Measurements from ENCODE around the gene FATE1. TPM values are rescaled to one million over a fixed set of nuclear protein-coding genes. Genes with fewer than 3 reads are reported as not detected.

The FATE1 gene
- total and polyA plus RNA-seq, 2 donors (not counting 1 experiment from before 2014, with no cell fraction given) = not detected

DNA sequence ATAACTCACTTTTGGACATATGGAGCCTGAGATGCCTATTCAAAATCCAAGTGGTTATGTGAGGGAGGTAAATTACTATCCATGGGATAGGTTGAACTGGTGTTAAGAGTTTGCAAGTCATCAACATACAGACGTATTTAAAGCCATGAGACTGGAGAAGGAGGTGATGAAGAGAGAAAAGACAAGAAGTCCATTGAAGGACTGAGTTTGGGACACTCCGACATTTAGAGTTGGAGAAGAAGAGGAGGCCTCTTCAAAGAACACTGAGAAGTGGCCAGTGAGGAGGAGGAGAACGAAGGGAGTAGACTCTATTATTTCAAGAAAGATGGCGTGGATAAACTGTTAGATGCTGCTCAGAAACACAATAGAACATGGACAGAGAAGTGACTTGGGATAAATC lies 18.6 kb downstream of the FATE1 start, which contains the start of gene CNGA2:
TSS of gene CNGA2 (plus strand) at position 301 of the 400 bp plus-strand sequence. CDS start 3,738 bp downstream, outside the sequence.
- Histone ChIP-seq H3K9me3 (ENCODE audit: control insufficient read depth, insufficient read depth, low read depth, low read length) (no peaks in the 10 kb centered on the region), H3K9ac (ENCODE audit: insufficient read depth, low read length) (no peak within 1 kb of the TSS), H3K36me3 (ENCODE audit: control insufficient read depth, insufficient read depth, low read length) (no peaks in the 10 kb centered on the region), H3K4me1 (ENCODE audit: control insufficient read depth, extremely low read depth, insufficient read depth, low read length) (no peaks in the 10 kb centered on the region), H3K27me3 (ENCODE audit: control insufficient read depth, insufficient read depth, low read length) (no peaks in the 10 kb centered on the region), H3K27ac (ENCODE audit: insufficient read depth, low read length) (no peak within 1 kb of the TSS), H4K20me1 (ENCODE audit: control insufficient read depth, extremely low read depth, insufficient read depth, low read length) (no peaks in the 10 kb centered on the region), H2AFZ (ENCODE audit: low read length) (no peak within 1 kb of the TSS), H3K4me2 (ENCODE audit: extremely low read depth, insufficient read depth, low read length) (no peak within 1 kb of the TSS), H3K4me3 (replicated peaks in 1 of 4; ENCODE audit: control extremely low read depth in 1 of 4, insufficient read depth in 1 of 4, low read depth in 3 of 4, low read length in 4 of 4) (no peak within 1 kb of the TSS), H3K79me2 (ENCODE audit: control insufficient read depth, insufficient read depth, low read length) (no peaks in the 10 kb centered on the region)
- DNase-seq (ENCODE audit: low read depth in 2 of 2) = no peak
- no peak for TF ChIP-seq EZH2 (IDR thresholded peaks at IDR 0.05; ENCODE audit: low read length, missing control alignments)

DNA sequence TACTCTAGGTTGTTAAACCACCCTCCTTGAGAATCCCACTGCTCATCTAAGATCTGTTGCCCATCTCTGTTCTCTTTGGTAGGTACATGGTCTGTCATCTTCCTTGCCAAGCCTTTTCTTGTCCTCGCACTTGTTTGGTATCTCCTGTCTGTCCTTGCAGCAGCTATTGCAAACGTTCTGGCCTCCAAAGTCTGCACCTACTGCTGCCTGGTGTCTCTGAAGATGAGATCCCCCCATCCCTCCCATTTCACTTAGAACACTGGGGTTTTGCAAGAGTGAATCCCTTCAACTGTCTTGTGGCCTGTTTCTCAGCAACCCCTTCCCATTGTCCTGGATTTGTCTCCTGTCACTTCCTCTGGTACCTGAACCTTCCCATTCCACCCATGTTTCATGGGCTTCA lies 19.4 kb downstream of the FATE1 start:
- Histone ChIP-seq H3K79me2 (ENCODE audit: control insufficient read depth, insufficient read depth, low read length) (no peaks in the 10 kb centered on the region), H3K9ac (ENCODE audit: insufficient read depth, low read length) (no peak overlapping the region), H3K27ac (ENCODE audit: insufficient read depth, low read length) (no peak overlapping the region), H3K4me1 (ENCODE audit: control insufficient read depth, extremely low read depth, insufficient read depth, low read length) (no peaks in the 10 kb centered on the region), H3K4me3 (replicated peaks in 1 of 4; ENCODE audit: control extremely low read depth in 1 of 4, insufficient read depth in 1 of 4, low read depth in 3 of 4, low read length in 4 of 4) (no peak overlapping the region), H3K27me3 (ENCODE audit: control insufficient read depth, insufficient read depth, low read length) (no peaks in the 10 kb centered on the region), H3K9me3 (ENCODE audit: control insufficient read depth, insufficient read depth, low read depth, low read length) (no peaks in the 10 kb centered on the region), H3K4me2 (ENCODE audit: extremely low read depth, insufficient read depth, low read length) (no peak overlapping the region), H2AFZ (ENCODE audit: low read length) (no peak overlapping the region), H4K20me1 (ENCODE audit: control insufficient read depth, extremely low read depth, insufficient read depth, low read length) (no peaks in the 10 kb centered on the region), H3K36me3 (ENCODE audit: control insufficient read depth, insufficient read depth, low read length) (no peaks in the 10 kb centered on the region)
- TF ChIP-seq, protein P1, sequence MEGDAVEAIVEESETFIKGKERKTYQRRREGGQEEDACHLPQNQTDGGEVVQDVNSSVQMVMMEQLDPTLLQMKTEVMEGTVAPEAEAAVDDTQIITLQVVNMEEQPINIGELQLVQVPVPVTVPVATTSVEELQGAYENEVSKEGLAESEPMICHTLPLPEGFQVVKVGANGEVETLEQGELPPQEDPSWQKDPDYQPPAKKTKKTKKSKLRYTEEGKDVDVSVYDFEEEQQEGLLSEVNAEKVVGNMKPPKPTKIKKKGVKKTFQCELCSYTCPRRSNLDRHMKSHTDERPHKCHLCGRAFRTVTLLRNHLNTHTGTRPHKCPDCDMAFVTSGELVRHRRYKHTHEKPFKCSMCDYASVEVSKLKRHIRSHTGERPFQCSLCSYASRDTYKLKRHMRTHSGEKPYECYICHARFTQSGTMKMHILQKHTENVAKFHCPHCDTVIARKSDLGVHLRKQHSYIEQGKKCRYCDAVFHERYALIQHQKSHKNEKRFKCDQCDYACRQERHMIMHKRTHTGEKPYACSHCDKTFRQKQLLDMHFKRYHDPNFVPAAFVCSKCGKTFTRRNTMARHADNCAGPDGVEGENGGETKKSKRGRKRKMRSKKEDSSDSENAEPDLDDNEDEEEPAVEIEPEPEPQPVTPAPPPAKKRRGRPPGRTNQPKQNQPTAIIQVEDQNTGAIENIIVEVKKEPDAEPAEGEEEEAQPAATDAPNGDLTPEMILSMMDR (conservative IDR thresholded peaks at IDR 0.05 in 1 of 2, IDR thresholded peaks at IDR 0.05 in 1 of 2; ENCODE audit: low read depth in 1 of 2, low read length in 2 of 2) = no peak
- TF ChIP-seq EZH2 (IDR thresholded peaks at IDR 0.05; ENCODE audit: low read length, missing control alignments) = no peak
- DNase-seq (ENCODE audit: low read depth in 2 of 2) = no peak

DNA sequence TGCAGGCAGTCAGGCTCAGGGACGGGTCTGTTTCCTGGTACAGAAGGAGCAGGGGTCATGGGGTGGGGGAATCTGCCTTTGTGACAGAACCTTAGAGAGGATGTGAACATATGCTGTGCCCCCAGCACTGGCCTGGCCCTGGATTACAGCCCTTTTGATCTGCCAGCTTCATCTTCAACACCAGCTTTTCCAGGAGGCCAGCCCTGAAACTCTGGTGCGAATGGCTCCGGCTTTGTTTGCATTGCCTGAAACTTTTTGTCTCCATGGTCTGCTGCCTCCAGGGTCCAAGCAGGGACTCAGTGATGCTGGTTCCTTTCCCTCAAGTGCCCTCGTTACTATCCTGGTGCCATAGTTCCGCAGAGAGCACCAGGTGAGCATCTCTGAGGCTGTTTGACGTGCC lies 20.9 kb downstream of the FATE1 start:
- H3K9ac ChIP-seq (ENCODE audit: insufficient read depth, low read length) = no peak overlapping the region
- H3K36me3 ChIP-seq (ENCODE audit: control insufficient read depth, insufficient read depth, low read length) = no peaks in the 10 kb centered on the region
- H3K79me2 ChIP-seq (ENCODE audit: control insufficient read depth, insufficient read depth, low read length) = no peaks in the 10 kb centered on the region
- no peak overlapping the region for H2AFZ ChIP-seq (ENCODE audit: low read length)
- H4K20me1 ChIP-seq (ENCODE audit: control insufficient read depth, extremely low read depth, insufficient read depth, low read length) = no peaks in the 10 kb centered on the region
- H3K27ac ChIP-seq (ENCODE audit: insufficient read depth, low read length) = no peak overlapping the region
- no peak for DNase-seq (ENCODE audit: low read depth in 2 of 2)
- H3K4me1 ChIP-seq (ENCODE audit: control insufficient read depth, extremely low read depth, insufficient read depth, low read length) = no peaks in the 10 kb centered on the region
- H3K4me3 ChIP-seq (replicated peaks in 1 of 4; ENCODE audit: control extremely low read depth in 1 of 4, insufficient read depth in 1 of 4, low read depth in 3 of 4, low read length in 4 of 4) = no peak overlapping the region
- no peaks in the 10 kb centered on the region for H3K27me3 ChIP-seq (ENCODE audit: control insufficient read depth, insufficient read depth, low read length)
- no peaks in the 10 kb centered on the region for H3K9me3 ChIP-seq (ENCODE audit: control insufficient read depth, insufficient read depth, low read depth, low read length)
- no peak overlapping the region for H3K4me2 ChIP-seq (ENCODE audit: extremely low read depth, insufficient read depth, low read length)
- TF ChIP-seq EZH2 (IDR thresholded peaks at IDR 0.05; ENCODE audit: low read length, missing control alignments) = no peak
- TF ChIP-seq, protein P1 (conservative IDR thresholded peaks at IDR 0.05 in 1 of 2, IDR thresholded peaks at IDR 0.05 in 1 of 2; ENCODE audit: low read depth in 1 of 2, low read length in 2 of 2) = no peak

Data from fibroblast of lung (primary cell).